ENCODE results near the gene GRM8.

- TF ChIP-seq CTCF (IDR thresholded peaks at IDR 0.05) (peak in 3 of 6 experiments; percentile 28 to 44 (median 33)), POLR2A (IDR thresholded peaks at IDR 0.05) (no peak), EP300 (IDR thresholded peaks at IDR 0.05) (no peak)
These were observed 145.1 kb downstream of the GRM8 start for GRCh38 chr7:127107601-127108007.

Data from upper lobe of left lung (tissue), 4 donors.